PC-9 (cell line): Measurements from ENCODE around the gene LIPJ.

Experiments
- EZH2 ChIP-seq: fragments of 200-600 bp; sonication (generic); IDR thresholded peaks from 2 replicates; pipeline ENCODE4 v1.8.0; 2017; ENCODE audit warnings: antibody characterized with exemption, low read depth
- TF ChIP-seq, protein P1 (sequence below): fragments of 200-600 bp; sonication (generic); conservative IDR thresholded peaks from 2 replicates; pipeline ENCODE4 v1.6.1; 2017; ENCODE audit warnings: mixed run types, antibody characterized with exemption, mild to moderate bottlenecking, moderate library complexity

DNA sequence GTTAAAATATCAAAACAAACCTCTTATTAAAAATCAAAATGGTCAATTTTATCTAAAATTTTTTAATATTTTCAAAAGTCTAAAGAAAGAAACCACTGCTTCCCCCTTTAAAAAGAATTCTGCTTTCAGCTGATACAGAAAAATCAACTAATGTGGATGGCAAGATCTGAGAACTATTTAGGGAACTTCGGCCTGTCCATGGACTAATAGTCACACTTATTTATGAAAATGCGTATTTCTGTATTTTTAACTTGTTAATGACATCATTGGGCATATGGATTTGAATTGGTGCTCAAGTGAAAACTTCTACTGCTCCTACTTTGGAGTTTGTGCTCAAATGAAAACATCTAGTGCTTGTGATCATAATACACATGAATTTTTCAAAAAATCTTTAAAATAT is 35.3 kb upstream of the LIPJ start:
- TF ChIP-seq EZH2, result no peak
- TF ChIP-seq, protein P1, sequence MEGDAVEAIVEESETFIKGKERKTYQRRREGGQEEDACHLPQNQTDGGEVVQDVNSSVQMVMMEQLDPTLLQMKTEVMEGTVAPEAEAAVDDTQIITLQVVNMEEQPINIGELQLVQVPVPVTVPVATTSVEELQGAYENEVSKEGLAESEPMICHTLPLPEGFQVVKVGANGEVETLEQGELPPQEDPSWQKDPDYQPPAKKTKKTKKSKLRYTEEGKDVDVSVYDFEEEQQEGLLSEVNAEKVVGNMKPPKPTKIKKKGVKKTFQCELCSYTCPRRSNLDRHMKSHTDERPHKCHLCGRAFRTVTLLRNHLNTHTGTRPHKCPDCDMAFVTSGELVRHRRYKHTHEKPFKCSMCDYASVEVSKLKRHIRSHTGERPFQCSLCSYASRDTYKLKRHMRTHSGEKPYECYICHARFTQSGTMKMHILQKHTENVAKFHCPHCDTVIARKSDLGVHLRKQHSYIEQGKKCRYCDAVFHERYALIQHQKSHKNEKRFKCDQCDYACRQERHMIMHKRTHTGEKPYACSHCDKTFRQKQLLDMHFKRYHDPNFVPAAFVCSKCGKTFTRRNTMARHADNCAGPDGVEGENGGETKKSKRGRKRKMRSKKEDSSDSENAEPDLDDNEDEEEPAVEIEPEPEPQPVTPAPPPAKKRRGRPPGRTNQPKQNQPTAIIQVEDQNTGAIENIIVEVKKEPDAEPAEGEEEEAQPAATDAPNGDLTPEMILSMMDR, result no peak
